ENCODE data around the gene PTGES.

The PTGES gene

GRCh38 chr9:129714511-129715061 lies 38.3 kb downstream of the PTGES start:
- DNase-seq, result no peak

DNA sequence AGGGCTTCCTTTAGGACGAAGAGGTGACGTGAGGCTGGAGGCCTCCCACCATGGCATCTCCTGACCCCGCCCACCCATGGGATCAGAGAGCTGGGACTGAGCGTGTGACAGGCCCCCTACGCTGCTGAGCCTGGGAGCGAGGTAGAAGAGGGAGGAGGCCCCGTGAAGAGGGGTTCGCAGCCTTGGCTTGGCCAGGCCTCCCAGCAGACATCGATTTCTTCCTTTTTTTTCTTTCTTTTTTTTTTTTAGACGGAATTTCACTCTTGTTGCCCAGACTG lies 39.5 kb downstream of the PTGES start:
- no peak for DNase-seq

GRCh38 chr9:129712634-129713401 lies 40.0 kb downstream of the PTGES start:
- no peak for DNase-seq

- DNase-seq, result no peak
Measured at GRCh38 chr9:129710169-129710453, 42.7 kb downstream of the PTGES start.

DNA sequence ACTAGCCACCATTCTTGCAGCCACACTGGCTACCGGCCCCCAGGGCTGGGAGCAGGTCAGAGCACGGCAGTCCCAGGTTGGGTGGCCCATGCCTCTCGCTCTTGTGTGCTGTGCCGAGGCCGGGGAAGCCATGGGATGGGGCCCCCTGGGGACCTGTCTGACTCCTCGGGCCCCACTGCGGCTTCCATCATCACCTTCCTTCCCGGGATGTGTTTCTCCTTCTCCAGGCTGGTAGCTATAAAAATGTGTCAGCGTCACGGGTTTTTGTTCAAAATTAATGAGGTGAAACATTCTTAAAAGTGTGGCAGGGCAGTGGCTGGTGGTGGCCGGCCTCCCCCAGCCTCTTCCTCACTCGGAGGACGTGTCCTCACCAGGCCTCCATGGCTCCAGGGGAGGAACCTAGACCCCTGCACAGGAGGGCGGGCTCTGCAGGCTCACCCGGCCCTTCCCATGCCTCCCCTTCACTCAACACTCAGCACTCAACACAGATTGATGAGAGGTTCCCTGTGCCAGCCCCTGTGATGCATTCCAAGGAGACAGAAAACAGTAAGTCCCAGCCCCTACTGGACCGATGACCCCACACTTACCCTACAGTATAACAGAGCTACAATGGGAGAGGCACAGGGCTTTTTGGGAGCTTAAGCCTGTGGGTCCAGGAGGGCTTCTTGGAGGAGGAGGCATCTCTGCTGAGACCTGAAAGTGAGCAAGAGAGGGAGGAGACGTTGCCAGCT lies 43.2 kb downstream of the PTGES start:
- no peak for DNase-seq

DNA sequence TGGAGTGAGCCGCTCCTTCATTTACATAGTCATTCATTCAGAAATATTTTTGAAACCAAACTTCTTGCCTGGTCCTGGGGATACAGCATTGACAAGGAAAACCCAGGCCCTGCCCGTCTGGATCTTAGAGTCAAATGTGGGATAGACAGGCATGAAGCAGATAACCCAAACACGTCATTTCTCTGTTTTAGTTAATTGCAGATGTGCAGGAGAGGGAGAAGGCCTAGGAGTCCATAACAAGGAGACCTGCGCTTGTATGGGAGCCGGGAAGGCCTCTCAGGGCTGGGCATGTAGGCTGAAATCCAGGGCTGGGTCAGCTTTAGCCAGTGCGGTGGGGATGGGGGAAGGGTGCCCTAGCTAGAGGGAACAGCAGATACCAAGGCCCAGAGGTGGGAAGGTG lies 44.0 kb downstream of the PTGES start:
- no peak for DNase-seq

DNA sequence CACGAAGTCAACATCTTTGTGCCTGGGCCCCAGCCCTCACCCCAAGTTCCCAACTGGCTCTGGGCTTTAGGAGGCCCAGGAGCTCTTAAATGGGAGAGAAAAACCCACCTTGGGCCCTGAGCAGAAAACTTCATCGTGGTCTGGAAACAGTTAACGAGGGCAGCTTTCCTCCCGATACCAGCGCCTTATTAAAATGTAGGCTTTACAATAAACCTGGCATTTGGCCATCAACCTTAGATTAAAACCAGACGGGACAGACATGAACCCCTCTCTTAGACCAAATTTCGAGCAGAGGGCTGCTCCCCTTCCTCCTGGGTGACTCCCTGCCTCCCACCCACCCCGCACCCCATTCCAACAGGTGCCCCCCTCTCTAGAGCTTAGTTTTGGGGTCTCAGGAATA lies 48.0 kb downstream of the PTGES start:
- DNase-seq, result no peak

- DNase-seq, result no peak
Measured at GRCh38 chr9:129703667-129704355, 49.0 kb downstream of the PTGES start.

DNA sequence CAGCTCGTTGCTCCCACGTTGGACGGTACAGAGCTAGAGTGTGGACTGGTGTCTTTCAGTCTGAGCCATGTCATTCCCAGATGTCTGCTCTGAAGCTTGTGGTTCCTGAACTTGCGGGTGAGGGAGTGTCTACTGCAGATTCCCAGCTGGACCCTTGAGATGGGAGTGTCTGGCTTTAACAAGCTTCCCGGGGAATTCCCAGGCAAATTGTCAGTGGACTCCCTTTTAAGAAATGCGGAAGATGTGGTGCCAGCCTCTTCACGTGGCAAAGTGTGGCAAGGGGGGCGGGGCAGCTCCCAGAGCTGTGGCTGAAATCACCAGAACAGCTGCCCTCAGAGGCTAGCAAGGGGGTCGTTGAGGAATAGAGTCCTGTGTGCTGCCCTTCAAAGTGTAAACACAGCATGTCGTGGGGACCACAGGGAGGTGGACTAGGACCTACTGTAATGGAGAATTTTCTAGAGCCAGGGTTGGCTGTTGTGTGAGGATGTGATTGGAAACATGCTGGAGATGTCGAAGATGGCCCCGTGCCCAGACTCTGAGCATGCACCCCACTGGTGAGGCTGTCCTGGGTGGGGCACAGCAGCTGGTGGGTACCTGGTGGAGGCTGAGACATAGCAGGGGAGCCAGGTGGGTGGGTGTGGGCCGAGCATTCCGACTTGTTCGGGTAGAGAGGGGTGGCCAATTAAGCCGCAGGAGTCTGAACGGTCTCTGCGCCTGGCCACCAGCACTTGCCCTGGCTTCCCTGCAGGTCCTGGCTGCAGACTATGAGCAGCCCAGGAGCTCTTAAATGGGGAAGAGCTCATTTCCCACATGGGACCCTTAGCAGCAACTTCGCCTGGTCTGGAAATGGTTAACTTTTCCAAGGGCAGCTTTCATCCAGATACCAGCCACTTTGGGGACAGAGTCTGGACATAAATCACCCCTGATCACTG lies 50.0 kb downstream of the PTGES start:
- no peak for DNase-seq

DNA sequence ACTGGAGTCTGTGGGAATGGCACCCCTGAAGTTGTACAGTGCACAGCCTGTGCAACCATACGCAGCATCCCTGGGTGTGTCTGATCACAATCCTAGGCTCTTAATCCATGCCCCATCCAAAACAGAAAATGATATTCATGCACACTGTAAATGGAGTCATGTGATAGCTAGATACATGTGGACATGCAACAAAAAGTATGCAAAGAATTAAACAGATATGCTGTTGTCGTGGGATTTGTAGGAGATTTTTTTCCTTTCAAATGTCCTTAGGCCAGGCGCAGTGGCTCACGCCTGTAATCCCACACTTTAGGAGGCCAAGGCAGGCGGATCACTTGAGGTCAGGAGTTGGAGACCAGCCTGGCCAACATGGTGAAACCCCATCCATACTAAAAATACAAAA lies 51.3 kb downstream of the PTGES start:
- DNase-seq, result no peak

- DNase-seq, result no peak
Measured at GRCh38 chr9:129701054-129701453, 51.8 kb downstream of the PTGES start.

- DNase-seq, result no peak
Measured at GRCh38 chr9:129698254-129698757, 54.5 kb downstream of the PTGES start.

GRCh38 chr9:129697656-129698253 lies 55.1 kb downstream of the PTGES start:
- DNase-seq, result no peak

DNA sequence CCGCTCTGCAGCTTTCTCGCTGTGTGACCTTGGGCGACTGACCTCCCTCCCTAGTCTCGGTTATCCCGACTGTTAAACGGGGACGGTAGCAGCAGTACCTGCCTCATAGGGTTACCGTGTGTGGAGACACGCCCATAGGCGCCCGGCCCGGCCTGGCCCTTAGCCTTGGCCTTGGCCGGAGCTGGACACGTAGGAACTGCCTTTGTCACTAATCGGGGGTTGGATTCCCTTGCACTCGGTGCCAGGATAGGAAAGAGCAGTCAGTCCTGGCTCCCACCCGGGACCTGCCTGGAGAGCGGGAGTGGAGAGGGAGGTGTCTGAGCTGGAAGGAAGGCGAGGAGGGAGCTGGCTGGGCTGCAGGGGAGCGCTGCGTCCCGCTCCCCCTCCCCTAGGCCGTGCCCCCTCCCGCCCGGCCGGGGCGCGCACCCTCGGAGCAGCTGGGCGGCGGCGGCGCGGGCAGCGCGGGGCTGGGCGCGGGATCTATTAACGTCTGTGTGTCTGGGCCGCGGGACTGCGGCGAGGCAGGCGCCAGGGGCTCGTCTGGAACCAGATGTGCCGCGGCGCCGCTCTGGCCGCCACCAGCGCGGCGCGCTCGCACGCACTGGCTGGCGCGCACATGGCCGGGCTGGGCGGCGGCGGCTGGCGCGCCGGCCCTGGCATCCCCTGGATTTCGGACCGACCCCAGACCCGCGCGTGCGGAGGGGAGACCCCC lies 55.7 kb downstream of the PTGES start:
- DNase-seq, result no peak

DNA sequence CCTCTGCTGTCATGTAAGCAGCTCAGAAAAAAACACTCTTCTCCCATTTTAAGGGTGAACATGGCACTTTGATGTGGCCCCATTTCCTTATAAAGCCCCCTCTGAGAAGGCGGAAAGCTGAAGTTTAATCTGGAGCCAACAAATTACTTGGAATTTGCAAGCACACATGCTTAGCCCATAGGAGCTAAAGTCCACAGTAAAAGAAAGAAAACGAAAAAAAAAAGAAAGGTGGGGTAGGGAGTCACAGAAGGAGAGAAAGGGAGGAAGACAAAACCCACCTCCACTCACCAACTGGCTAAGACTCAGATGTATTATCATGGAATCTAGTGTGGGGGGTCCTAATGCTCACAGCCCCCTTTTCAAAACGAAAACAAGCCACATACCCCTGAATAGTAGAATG lies 57.0 kb downstream of the PTGES start:
- no peak for DNase-seq

GRCh38 chr9:129694243-129694646 lies 58.6 kb downstream of the PTGES start:
- DNase-seq, result no peak

GRCh38 chr9:129693741-129694140 lies 59.1 kb downstream of the PTGES start:
- DNase-seq, result no peak

DNA sequence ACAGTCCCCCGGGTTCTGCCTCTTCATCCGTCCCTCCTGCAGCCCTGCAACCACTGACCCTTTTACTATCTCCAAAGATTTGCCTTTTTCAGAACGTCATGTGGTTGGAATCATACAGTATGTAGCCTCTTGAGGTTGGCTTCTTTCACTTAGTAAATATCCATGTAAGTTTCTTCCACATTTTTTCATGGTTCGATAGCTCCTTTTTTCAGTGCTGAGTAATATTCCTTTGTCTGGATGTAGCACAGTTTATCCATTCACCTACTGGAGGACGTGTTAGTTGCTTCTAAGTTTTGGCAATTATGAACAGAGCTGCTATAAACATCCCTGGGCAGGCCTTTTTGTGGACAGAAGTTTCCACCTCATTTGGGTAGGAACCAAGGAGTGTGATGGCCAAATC lies 60.3 kb downstream of the PTGES start:
- DNase-seq, result no peak
